ENCODE results near the gene APBB3.

DNA sequence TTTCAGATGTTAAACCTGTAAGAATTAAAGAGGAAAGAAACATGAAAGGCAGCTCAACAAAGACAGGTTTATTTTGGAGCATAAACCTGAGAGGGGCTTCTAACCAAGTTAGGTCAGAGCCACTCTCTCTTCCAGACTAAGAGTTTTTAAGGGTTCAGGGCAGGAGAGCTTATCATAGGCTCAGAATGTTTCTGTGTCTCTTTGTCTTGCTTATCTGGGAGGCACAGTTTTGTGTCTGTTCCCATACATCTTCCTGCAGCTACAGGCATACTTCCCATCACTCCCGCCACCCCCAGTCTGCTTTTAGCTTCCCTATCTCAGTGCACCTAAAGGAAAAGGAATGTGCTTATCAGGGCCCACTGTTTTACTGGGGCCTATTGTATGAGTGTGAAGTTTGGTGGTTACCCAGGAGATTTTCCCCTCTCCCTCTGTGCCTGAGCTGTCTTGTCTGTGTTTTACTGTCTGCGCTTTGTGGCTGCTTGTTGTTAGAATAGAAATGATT, 46.7 kb upstream of the APBB3 start:
- TF ChIP-seq, protein P1, sequence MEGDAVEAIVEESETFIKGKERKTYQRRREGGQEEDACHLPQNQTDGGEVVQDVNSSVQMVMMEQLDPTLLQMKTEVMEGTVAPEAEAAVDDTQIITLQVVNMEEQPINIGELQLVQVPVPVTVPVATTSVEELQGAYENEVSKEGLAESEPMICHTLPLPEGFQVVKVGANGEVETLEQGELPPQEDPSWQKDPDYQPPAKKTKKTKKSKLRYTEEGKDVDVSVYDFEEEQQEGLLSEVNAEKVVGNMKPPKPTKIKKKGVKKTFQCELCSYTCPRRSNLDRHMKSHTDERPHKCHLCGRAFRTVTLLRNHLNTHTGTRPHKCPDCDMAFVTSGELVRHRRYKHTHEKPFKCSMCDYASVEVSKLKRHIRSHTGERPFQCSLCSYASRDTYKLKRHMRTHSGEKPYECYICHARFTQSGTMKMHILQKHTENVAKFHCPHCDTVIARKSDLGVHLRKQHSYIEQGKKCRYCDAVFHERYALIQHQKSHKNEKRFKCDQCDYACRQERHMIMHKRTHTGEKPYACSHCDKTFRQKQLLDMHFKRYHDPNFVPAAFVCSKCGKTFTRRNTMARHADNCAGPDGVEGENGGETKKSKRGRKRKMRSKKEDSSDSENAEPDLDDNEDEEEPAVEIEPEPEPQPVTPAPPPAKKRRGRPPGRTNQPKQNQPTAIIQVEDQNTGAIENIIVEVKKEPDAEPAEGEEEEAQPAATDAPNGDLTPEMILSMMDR (IDR thresholded peaks at IDR 0.05; ENCODE audit: poor library complexity, severe bottlenecking): no peak
- TF ChIP-seq POLR2AphosphoS5 (IDR thresholded peaks at IDR 0.05): no peak
- no peak for TF ChIP-seq TAF1 (IDR thresholded peaks at IDR 0.05; ENCODE audit: low read depth)
- TF ChIP-seq EZH2 (IDR thresholded peaks at IDR 0.05; ENCODE audit: borderline replicate concordance, insufficient read depth, low read length, poor library complexity, severe bottlenecking): no peak
- no peak for TF ChIP-seq EP300 (conservative IDR thresholded peaks at IDR 0.05; ENCODE audit: poor library complexity, severe bottlenecking)

Data from neural cell (in vitro differentiated cells).